ENCODE results near the gene RARS2.
"Not testable (repeated sequence)": the region's sequence is repeated elsewhere in the genome, so short reads cannot be mapped to it uniquely, and the experiment has no call there.

RARS2 gene

DNA sequence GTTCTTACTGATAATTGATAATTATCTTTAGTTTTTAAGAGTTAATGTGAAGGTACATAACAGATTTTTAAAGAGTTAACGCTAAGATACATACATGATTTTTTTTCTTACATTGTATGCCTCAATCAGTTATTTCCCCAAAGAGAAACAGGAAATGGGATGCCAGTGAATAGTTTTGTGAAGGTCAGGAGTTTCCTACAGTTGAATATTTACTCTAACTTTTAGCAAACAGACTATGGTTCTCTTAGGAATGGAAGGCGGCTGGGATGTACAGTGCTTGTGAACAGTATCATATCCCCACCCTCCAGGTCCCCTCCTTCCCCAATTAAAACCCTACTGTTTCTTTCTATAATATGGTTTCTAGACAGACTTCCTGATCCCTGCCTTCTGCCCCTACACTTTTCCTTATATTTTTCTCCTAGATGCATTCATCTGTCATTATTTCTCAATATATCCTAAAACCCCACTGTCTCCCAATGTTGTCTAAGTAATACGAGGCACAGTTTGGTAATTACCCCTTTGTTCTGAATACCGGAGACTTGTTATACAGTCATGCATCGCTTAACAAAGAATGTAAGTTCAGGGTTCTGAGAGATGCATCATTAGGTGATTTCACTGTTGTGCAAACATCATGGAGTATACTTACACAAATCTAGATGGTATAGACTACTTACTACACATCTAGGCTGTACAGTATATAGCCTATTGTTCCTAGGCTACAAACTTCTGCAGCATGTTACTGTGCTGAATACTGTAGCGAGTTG, 87.8 kb downstream of the RARS2 start:
- peaks cover 3 to 15% of the 10 kb centered on the region in 2 donors for H3K4me1 Mint-ChIP-seq
- no peak overlapping the region for H3K27ac Mint-ChIP-seq
- DNase-seq = no peak
- peak in 1 of 2 donors; percentile 16 for ATAC-seq (replicated peaks)
- no peaks in the 10 kb centered on the region for H3K9me3 Mint-ChIP-seq
- H3K27me3 Mint-ChIP-seq = no peaks in the 10 kb centered on the region
- no peak overlapping the region for H3K4me3 Mint-ChIP-seq
- peaks cover 13 to 16% of the 10 kb centered on the region in 2 donors for H3K36me3 Mint-ChIP-seq

DNA sequence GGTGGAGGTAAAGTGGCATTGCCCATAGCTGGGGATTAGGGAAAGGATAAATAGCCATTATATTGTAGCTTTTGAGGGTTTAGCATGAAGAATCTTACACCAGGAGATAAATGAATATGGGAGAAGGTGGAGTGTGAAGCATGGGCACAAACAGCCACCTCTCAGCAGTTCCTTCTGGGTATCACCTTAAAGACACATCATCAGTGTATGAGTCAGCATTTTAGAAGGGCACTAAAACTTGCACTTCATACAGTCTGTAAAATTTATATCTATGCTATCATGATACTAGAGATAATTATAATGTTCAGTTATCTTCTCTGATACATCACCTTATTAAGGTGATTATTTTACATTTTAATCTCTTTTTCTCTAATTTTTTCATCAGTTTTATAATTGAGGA, 91.7 kb downstream of the RARS2 start:
- ATAC-seq (replicated peaks) (no peak), DNase-seq (no peak)
- Mint-ChIP-seq H3K27me3 (no peaks in the 10 kb centered on the region), H3K4me3 (no peak overlapping the region), H3K27ac (no peak overlapping the region), H3K9me3 (no peaks in the 10 kb centered on the region), H3K36me3 (peaks cover 5 to 6% of the 10 kb centered on the region in 2 donors), H3K4me1 (peaks cover 3 to 21% of the 10 kb centered on the region in 2 donors)

DNA sequence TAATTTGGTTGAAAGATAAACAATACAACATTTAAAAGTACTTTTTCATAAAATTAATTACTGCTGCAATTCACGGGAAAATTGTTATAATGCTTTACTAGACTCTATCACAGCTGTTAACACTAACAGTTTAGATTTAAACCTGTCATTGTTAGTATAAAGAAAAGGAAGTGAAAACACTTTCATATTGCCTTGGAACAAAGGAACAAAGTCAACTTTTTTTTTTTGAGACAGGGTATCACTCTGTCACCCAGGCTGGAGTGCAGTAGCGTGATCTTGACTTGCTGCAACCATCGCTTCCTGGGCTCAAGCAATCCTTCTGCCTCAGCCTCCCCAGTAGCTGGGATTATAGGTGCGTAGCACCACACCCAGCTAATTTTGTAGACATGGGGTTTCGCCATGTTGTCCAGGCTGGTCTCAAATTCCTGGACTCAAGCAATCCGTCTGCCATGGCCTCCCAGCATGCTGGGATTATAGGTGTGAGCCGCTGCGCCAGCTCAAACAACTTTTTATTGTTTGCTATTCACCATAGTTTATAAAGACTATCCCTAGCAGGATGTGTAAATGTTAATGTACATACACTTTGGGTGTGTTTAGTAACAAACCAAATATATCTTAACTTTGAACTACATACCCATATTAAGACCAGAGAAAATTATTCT, 94.9 kb downstream of the RARS2 start:
- Mint-ChIP-seq H3K9me3 (no peaks in the 10 kb centered on the region), H3K27me3 (no peaks in the 10 kb centered on the region), H3K36me3 (peaks cover 7 to 8% of the 10 kb centered on the region in 2 donors), H3K4me1 (peaks cover 0 to 8% of the 10 kb centered on the region in 2 donors), H3K27ac (no peak overlapping the region), H3K4me3 (no peak overlapping the region)
- DNase-seq (no peak), ATAC-seq (replicated peaks) (peak; percentile 90 to 93)

DNA sequence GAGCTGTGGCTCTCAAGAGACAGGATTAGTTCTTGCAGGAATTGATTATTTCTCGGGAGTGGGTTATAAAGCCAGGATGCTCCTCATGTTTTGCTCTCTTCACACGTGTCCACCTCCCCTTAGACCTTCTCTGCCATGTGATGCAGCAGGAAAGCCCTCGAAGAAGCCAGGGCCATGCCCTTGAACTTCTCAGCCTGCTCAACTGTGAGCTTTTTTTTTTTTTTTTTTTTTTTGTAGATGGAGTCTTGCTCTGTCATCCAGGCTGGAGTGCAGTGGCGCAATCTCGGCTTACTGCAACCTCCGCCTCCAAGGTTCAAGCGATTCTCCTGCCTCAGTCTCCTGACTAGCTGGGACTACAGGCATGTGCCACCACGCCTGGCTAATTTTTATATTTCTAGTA, 100.5 kb downstream of the RARS2 start:
- peaks cover 13 to 14% of the 10 kb centered on the region in 2 donors for H3K36me3 Mint-ChIP-seq
- not testable (repeated sequence) for H3K27ac Mint-ChIP-seq; DNase-seq; H3K27me3 Mint-ChIP-seq; ATAC-seq (replicated peaks); H3K4me1 Mint-ChIP-seq; H3K9me3 Mint-ChIP-seq; H3K4me3 Mint-ChIP-seq

DNA sequence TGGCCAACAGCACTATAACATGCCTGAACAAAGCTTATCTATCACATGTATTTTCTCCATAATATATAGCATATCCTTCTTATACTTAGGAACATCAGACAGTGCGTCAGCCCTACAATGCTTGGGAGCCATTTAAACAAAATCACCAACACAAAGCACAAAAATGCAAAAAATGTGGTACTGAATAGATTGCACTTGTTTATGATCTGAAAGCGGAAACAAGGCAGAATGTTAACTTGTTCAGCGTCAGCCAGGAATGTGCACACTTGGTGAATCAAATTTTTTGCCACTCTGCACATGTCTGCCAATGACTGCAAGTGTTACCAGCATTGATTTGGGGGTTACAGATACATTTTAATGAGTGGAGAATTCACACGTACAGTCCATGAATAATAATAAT, 102.2 kb downstream of the RARS2 start:
- Mint-ChIP-seq H3K4me3 (no peak overlapping the region), H3K27me3 (no peaks in the 10 kb centered on the region), H3K9me3 (no peaks in the 10 kb centered on the region), H3K36me3 (peaks cover 16% of the 10 kb centered on the region in 2 donors), H3K4me1 (peaks cover 4 to 5% of the 10 kb centered on the region in 2 donors), H3K27ac (no peak overlapping the region)
- ATAC-seq (replicated peaks) (no peak), DNase-seq (no peak)

DNA sequence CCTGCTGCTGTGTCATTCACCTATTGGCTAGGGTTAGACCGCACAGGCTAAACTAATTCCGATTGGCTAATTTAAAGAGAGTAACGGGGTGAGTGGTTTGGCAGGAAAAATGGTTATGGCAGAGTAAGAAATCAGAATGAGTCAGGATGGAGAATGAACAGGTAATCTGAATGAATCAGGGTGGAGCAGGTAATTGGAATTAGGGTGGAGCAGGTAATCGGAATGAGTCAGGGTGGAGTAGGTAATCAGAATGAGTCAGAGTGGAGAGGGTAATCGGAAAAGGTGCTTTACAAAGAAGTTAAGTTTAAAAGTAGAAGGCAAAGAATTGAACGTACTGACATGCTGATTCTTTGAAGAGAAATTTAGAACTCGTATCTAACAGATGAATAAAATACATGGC, 105.3 kb downstream of the RARS2 start:
- Mint-ChIP-seq H3K36me3 (peaks cover 19 to 21% of the 10 kb centered on the region in 2 donors), H3K4me1 (peaks cover 4 to 5% of the 10 kb centered on the region in 2 donors), H3K27ac (no peak overlapping the region), H3K4me3 (no peak overlapping the region), H3K9me3 (no peaks in the 10 kb centered on the region), H3K27me3 (no peaks in the 10 kb centered on the region)
- no peak for DNase-seq
- no peak for ATAC-seq (replicated peaks)

DNA sequence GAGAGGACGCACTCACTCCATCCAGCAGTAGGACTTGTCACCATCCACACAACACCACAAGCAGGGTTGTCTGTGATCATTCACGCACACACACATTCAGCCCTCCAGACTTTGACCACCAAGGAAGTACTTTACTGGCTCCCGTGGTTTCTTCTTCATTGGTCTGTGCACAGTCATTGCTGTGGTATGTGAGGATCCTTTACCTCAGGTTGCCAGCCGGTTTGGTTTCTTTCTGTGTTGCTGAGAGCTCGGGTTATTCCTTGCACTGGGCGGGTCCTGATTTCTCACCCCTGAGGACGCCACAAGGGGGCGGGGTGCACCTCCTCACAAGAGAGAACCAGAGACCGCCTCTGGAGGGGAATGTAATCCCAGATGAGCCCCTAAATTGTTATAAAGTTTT, 105.9 kb downstream of the RARS2 start:
- Mint-ChIP-seq H3K4me1 (peaks cover 4 to 5% of the 10 kb centered on the region in 2 donors), H3K4me3 (no peak overlapping the region), H3K9me3 (no peaks in the 10 kb centered on the region), H3K27me3 (no peaks in the 10 kb centered on the region), H3K36me3 (peaks cover 23 to 26% of the 10 kb centered on the region in 2 donors), H3K27ac (peak overlapping the region; percentile 17)
- no peak for ATAC-seq (replicated peaks)
- DNase-seq = no peak

DNA sequence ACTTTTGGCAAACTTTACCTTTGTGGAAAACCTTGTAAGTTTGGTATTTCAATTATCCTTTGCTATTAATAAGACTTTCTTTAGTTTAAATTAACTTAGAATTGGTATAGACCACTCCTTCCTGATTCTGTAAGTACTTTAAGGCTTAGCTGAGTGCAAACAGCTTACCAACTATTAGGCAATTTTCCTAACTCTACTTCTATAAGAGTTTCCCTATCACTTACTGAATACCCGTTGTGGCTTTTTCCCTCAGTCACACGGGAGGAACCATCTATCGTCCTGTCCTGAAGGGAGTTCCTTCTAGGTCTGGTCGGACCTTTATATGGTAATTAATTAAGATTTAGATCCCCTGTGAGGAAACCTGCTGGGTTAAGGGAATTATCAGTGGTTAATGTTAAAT, 107.4 kb downstream of the RARS2 start:
- ATAC-seq (replicated peaks) (no peak), DNase-seq (no peak)
- Mint-ChIP-seq H3K36me3 (peaks cover 31 to 34% of the 10 kb centered on the region in 2 donors), H3K4me1 (peaks cover 4 to 5% of the 10 kb centered on the region in 2 donors), H3K27ac (no peak overlapping the region), H3K9me3 (no peaks in the 10 kb centered on the region), H3K4me3 (no peak overlapping the region), H3K27me3 (no peaks in the 10 kb centered on the region)

DNA sequence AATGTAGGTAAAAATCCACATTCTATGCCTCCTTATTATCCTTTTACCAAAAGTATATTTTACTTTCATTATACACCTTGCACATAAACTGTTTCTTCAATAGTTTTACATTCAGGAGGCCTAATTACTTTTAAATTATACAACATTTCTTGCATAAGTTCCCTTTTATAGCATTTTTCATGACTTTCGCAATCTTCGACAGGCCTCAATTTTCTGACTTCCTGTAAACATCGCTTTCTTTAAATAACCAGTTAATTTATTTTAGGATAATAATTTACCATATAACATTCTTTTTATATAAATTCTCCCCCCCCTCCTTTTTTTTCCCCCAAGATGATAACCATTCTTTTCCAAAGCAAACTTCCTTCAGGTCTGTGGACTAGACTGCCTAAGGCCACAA, 107.9 kb downstream of the RARS2 start:
- Mint-ChIP-seq H3K4me1 (peaks cover 4 to 5% of the 10 kb centered on the region in 2 donors), H3K27me3 (no peaks in the 10 kb centered on the region), H3K4me3 (no peak overlapping the region), H3K36me3 (peaks cover 31 to 34% of the 10 kb centered on the region in 2 donors), H3K9me3 (no peaks in the 10 kb centered on the region), H3K27ac (no peak overlapping the region)
- DNase-seq (no peak), ATAC-seq (replicated peaks) (no peak)

DNA sequence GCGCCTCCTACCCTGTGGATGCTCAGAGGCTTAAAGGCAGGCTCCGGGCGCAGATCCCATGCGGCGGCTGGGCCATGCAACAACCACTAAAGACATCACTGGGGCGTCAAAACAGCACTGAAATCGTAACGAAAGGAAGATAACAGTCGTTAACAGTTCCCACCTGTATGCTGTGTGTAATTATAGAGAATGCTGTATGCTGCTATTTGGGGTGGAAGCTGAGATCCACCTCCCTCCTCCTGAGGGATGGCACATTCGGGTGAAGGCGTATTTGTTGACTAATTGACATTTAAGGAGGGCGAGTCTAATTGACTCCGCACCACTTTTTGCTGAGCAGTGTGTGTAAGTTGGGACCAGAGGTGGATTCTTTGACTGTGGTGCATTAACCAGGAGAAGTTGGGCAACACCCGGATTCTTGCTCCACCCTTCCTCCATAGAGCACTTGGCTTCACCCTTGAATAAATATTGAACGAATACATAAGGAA, 116.3 kb downstream of the RARS2 start:
- H3K9me3 Mint-ChIP-seq = no peaks in the 10 kb centered on the region
- H3K27me3 Mint-ChIP-seq = peaks cover 2 to 3% of the 10 kb centered on the region in 2 donors
- H3K36me3 Mint-ChIP-seq = peaks cover 6 to 7% of the 10 kb centered on the region in 2 donors
- peak overlapping the region; percentile 99 for H3K27ac Mint-ChIP-seq
- DNase-seq (no peak), ATAC-seq (replicated peaks) (peak; percentile 77 to 78)
- H3K4me1 Mint-ChIP-seq = peaks cover 8 to 9% of the 10 kb centered on the region in 2 donors
- peak overlapping the region; percentile 95 to 99 for H3K4me3 Mint-ChIP-seq

DNA sequence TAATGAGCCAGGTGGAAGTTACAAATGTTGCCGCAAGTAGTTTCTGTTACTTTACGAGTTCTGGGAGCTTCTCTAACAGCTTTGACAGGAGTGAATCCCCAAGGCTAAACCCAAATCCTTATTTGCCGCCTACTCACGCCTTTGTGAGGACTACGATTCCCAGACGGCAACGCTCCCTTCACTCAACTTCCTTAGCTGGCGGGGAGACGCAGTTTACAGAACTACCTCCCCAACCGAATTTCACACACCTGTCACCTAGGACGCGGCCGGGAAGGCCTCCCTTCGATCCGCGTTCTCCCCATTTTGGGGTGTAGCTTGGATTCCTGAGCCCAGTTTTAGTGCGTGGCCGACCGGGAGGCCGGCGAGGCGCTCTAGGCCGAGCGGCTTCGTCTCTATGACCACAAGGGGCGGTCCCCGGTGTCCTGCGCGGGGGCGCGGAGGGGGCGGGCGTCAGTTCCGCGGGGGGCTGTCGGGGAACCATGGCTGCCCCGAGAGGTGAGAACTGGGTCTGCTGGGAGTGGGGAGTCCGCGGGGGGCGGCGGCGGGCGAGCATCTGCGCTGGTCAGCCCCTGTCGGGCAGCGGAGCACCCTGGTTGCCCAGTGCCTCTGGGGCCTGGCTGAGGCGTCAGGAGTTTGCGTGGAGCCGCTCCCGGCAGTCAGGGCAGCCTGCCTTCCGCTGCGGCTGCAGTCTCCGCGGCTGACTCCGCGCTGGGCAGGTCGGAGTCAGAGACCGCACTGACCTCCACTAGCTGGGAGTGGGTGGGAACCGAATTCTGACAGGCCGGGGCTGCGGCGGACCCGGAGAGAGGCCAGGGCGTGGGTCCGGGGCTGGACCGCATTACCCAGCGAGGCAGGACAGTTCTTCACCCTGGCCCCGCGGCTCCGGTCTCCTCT, 117.0 kb downstream of the RARS2 start, which contains the start of gene SLC35A1:
Gene SLC35A1, plus strand, starts transcription at position 450 of the 894 bp plus-strand sequence. Its CDS starts 30 bp downstream, at position 480.
- ATAC-seq (replicated peaks) (peak; percentile 93 to 97), DNase-seq (peak; percentile 85)
- Mint-ChIP-seq H3K9me3 (no peaks in the 10 kb centered on the region), H3K27me3 (peaks cover 5 to 9% of the 10 kb centered on the region in 2 donors), H3K27ac (peak within 1 kb of the TSS; percentile 99), H3K36me3 (no peaks in the 10 kb centered on the region), H3K4me1 (peaks cover 8 to 9% of the 10 kb centered on the region in 2 donors), H3K4me3 (peak within 1 kb of the TSS; percentile 95 to 99)

DNA sequence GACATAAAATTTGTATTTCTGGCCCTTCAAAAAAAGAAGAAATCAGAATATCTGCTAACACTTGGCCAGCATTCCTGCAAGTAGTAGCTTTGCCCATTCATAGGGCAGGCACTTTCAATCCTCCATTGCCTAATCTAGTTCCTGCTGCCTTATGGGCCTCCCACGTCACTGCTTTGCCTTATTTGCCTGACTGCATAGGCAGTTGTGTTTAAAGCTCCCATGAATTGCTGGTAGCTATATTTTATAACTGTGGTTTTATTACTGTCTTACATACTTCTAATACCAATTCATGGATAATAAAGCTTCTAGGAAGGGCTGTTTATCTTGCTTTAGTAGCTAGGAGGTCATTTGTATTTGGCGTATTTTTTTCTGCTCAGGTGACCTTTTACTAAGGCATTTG, 124.7 kb downstream of the RARS2 start:
- H3K4me1 Mint-ChIP-seq = no peaks in the 10 kb centered on the region
- peaks cover 23 to 27% of the 10 kb centered on the region in 2 donors for H3K27me3 Mint-ChIP-seq
- no peaks in the 10 kb centered on the region for H3K36me3 Mint-ChIP-seq
- no peak for ATAC-seq (replicated peaks)
- DNase-seq = no peak
- no peak overlapping the region for H3K4me3 Mint-ChIP-seq
- no peak overlapping the region for H3K27ac Mint-ChIP-seq
- peaks cover 2 to 7% of the 10 kb centered on the region in 2 donors for H3K9me3 Mint-ChIP-seq

Data from stimulated activated naive B cell treated with anti-CD40 and anti-IgM and Interleukin-4, amounts not matched to agents 10 μg/mL and 1 μg/mL and 100 μg/mL, for 72 hours (primary cell).